ENCODE measurements around the gene BTRC.
"Not testable (repeated sequence)": the region's sequence is repeated elsewhere in the genome, so short reads cannot be mapped to it uniquely, and the experiment has no call there.

Gene BTRC

GRCh38 chr10:101593331-101593730 lies 239.4 kb downstream of the BTRC start:
- not testable (repeated sequence) for DNase-seq (ENCODE audit: low read depth)

- peak; percentile 36 for DNase-seq (ENCODE audit: low read depth)
Measured at GRCh38 chr10:101595591-101596433, 241.8 kb downstream of the BTRC start.

GRCh38 chr10:101597091-101597900 lies 243.3 kb downstream of the BTRC start:
- DNase-seq (ENCODE audit: low read depth), result no peak

- no peak for DNase-seq (ENCODE audit: low read depth)
Measured at GRCh38 chr10:101601541-101601940, 247.6 kb downstream of the BTRC start.

GRCh38 chr10:101602761-101603398 lies 248.9 kb downstream of the BTRC start:
- peak; percentile 46 for DNase-seq (ENCODE audit: low read depth)
